HCT116 (cell line): ENCODE measurements around the gene ADAT3. TPM values are rescaled to one million over a fixed set of nuclear protein-coding genes. Genes with fewer than 3 reads are reported as not detected.

Experiments
- ATAC-seq: fragments of 200-7000 bp; cut with Tn5 transposase; 2 replicates; pipeline ENCODE4 v1.9.1; 2020; ENCODE audit warnings: mild to moderate bottlenecking, moderate library complexity
- BruUV-seq: library from RNA; stranded (reverse); fragments of 400-500 nt; replicated peaks from 2 replicates; lab custom pipeline; 2021; lab: Mats Ljungman, UMichigan
- CTCF ChIA-PET: fragments of 300-600 bp; sonication (Branson Sonifier 250); formaldehyde crosslinking; loops from one replicate; lab custom pipeline; 2021; ENCODE audit warnings: antibody characterized with exemption; lab: Charles Lee
- POLR2A ChIA-PET: fragments of 300-600, 350-600 bp; sonication (Branson Sonifier 250); formaldehyde crosslinking; loops from one replicate; lab custom pipeline; 2021; ENCODE audit warnings: antibody characterized with exemption; lab: Charles Lee
- RAD21 ChIA-PET, 2 experiments: fragments of 300-600 bp; sonication (Branson Sonifier 250); formaldehyde crosslinking; loops; one replicate each; lab custom pipeline; 2023; ENCODE audit warnings: low total read pairs in 2 of 2; ENCODE audit not compliant: uncharacterized antibody in 2 of 2, unreplicated experiment in 2 of 2, low non-redundant PET in 1 of 2; lab: Charles Lee
- DNase-seq: peaks from one replicate; pipeline ENCODE4 v3.0.0-alpha.2; 2010; ENCODE audit warnings: low read depth, low spot score
- H2AFZ ChIP-seq: fragments of 200-600 bp; shearing (Covaris generic), sonication (generic); 2 replicates; pipeline ENCODE4 v1.6.1; 2017; ENCODE audit warnings: low read depth, mixed run types, mixed read lengths, antibody characterized with exemption, low read length; ENCODE audit not compliant: poor library complexity, severe bottlenecking
- H3K27ac ChIP-seq: 2 replicates; pipeline ENCODE4 v1.5.1; 2012; ENCODE audit warnings: low read depth, low read length
- H3K27me3 ChIP-seq: fragments of 200-600 bp; sonication (generic); 2 replicates; pipeline ENCODE4 v1.6.1; 2016; ENCODE audit warnings: mixed run types, low read length, mixed read lengths; ENCODE audit not compliant: insufficient read depth
- H3K36me3 ChIP-seq, 2 experiments: fragments of 200-500 bp in 1 of 2; fragments of 200-600 bp in 1 of 2; sonication (Bioruptor generic) in 1 of 2; sonication (generic) in 1 of 2; 2 replicates each; pipeline versions ENCODE4 v1.5.1 to v1.6.1; 2014 to 2016; ENCODE audit warnings: low read length in 2 of 2, inconsistent platforms in 1 of 2, mixed read lengths in 1 of 2, mixed run types in 1 of 2; ENCODE audit not compliant: insufficient read depth in 2 of 2, control insufficient read depth in 1 of 2
- H3K4me1 ChIP-seq, 2 experiments: fragments of 200-600 bp in 1 of 2; sonication (generic) in 1 of 2; 2 replicates each; pipeline versions ENCODE4 v1.5.1 to v1.6.1; 2012 to 2017; ENCODE audit warnings: low read length in 2 of 2, inconsistent platforms in 1 of 2, mild to moderate bottlenecking in 1 of 2, mixed read lengths in 1 of 2, mixed run types in 1 of 2, moderate library complexity in 1 of 2; ENCODE audit not compliant: insufficient read depth in 2 of 2, control insufficient read depth in 1 of 2
- H3K4me2 ChIP-seq: fragments of 200-600 bp; sonication (generic); 2 replicates; pipeline ENCODE4 v1.6.1; 2017; ENCODE audit warnings: mixed run types, low read length, mixed read lengths
- H3K4me3 ChIP-seq, 2 experiments: fragments of 200-600 bp in 1 of 2; sonication (generic) in 1 of 2; replicated peaks in 1 of 2; 2 replicates each; pipeline ENCODE4 v1.5.1; 2011 to 2016; ENCODE audit warnings: low read length in 2 of 2, control low read depth in 1 of 2, low read depth in 1 of 2, mild to moderate bottlenecking in 1 of 2, mixed read lengths in 1 of 2, mixed run types in 1 of 2
- H3K79me2 ChIP-seq: fragments of 200-600 bp; sonication (generic); 2 replicates; pipeline ENCODE4 v1.6.1; 2017; ENCODE audit warnings: mild to moderate bottlenecking, mixed run types, low read length, moderate library complexity, mixed read lengths; ENCODE audit not compliant: insufficient read depth
- H3K9ac ChIP-seq: fragments of 200-600 bp; sonication (generic); 2 replicates; pipeline ENCODE4 v1.6.1; 2016; ENCODE audit warnings: low read length, mixed read lengths
- H3K9me2 ChIP-seq: fragments of 200-600 bp; sonication (generic), shearing (Covaris generic); 2 replicates; pipeline ENCODE4 v1.6.1; 2017; ENCODE audit warnings: mixed run types, mild to moderate bottlenecking, moderate library complexity; ENCODE audit not compliant: insufficient read depth
- H3K9me3 ChIP-seq, 2 experiments: fragments of 200-500 bp in 1 of 2; fragments of 200-600 bp in 1 of 2; sonication (Bioruptor generic) in 1 of 2; sonication (generic) in 1 of 2; 2 replicates each; pipeline ENCODE4 v1.6.1; 2014 to 2017; ENCODE audit warnings: low read length in 2 of 2, mixed read lengths in 2 of 2, inconsistent platforms in 1 of 2, low read depth in 1 of 2, mild to moderate bottlenecking in 1 of 2, mixed run types in 1 of 2, moderate library complexity in 1 of 2; ENCODE audit not compliant: control insufficient read depth in 1 of 2, insufficient read depth in 1 of 2
- H4K20me1 ChIP-seq: fragments of 200-600 bp; sonication (generic), shearing (Covaris generic); 2 replicates; pipeline ENCODE4 v1.6.1; 2017; ENCODE audit warnings: mixed run types, mild to moderate bottlenecking, moderate library complexity; ENCODE audit not compliant: insufficient read depth
- EZH2phosphoT487 ChIP-seq: fragments of 200-600 bp; IDR thresholded peaks from 2 replicates; pipeline ENCODE4 v1.6.1; 2018; ENCODE audit warnings: antibody characterized with exemption, borderline replicate concordance
- REST ChIP-seq: IDR thresholded peaks from 2 replicates; pipeline ENCODE4 v1.6.1; 2012; ENCODE audit warnings: low read depth
- SIN3A ChIP-seq: IDR thresholded peaks from 2 replicates; pipeline ENCODE4 v1.6.1; 2012; ENCODE audit warnings: low read depth
- SP1 ChIP-seq: IDR thresholded peaks from 2 replicates; pipeline ENCODE4 v1.6.1; 2012; ENCODE audit warnings: low read depth
- ZBTB33 ChIP-seq: IDR thresholded peaks from 2 replicates; pipeline ENCODE4 v1.6.1; 2011; ENCODE audit warnings: mild to moderate bottlenecking, low read length, moderate library complexity; ENCODE audit not compliant: insufficient replicate concordance; ENCODE audit errors: extremely low read depth
- ZFX ChIP-seq: fragments of 450-650 bp; IDR thresholded peaks from 2 replicates; pipeline ENCODE4 v1.6.1; 2017
- ZNF274 ChIP-seq: fragments of 200-500 bp; sonication (Bioruptor generic); IDR thresholded peaks from 2 replicates; pipeline ENCODE4 v1.6.1; 2014; ENCODE audit warnings: mild to moderate bottlenecking, low read depth, low read length, inconsistent platforms
- intact Hi-C: fragments of 100-400 bp; cut with micrococcal nuclease; formaldehyde crosslinking; loops from 2 replicates; pipeline ENCODE4 v1.10.0; 2022
- total RNA-seq: library from RNA; stranded (reverse); gene quantifications from one replicate; pipeline ENCODE4 v1.2.1, GENCODE V29; 2021; ENCODE audit not compliant: unreplicated experiment

ADAT3 gene
- total RNA-seq, 1 experiment from 2014 or later = 15.9 TPM

GRCh38 chr19:1905863-1906375, 720 bp downstream of the ADAT3 start:
- RAD21 ChIA-PET = no interaction called here
- CTCF ChIA-PET = interaction anchor here (1.3 kb wide), 1 partner anchor 41 kb away, joined by 6 read pairs; no protein-coding TSS in a partner anchor
- POLR2A ChIA-PET = interaction anchor here (0.6 to 1.6 kb wide), 5 partner anchors 8 to 126 kb away, joined by 3 to 5 read pairs (median 4); no protein-coding TSS in a partner anchor

More at GRCh38 chr19:1905863-1906375, 720 bp downstream of the ADAT3 start:
- intact Hi-C loops = loop anchor here (5.0 kb wide), 1 partner anchor 246 kb away; the partner anchor contains the start of gene AP3D1
- no peak for ATAC-seq
- peaks cover 53% of the 10 kb centered on the region for H3K79me2 ChIP-seq
- no peak for TF ChIP-seq REST
- TF ChIP-seq ZFX = peak; percentile 51; the same call in 1 of the 2 replicates
- no peak for TF ChIP-seq SP1
- TF ChIP-seq SIN3A = no peak
- no peak for TF ChIP-seq ZBTB33
- no peak for TF ChIP-seq EZH2phosphoT487
- TF ChIP-seq ZNF274 = no peak
- H3K9me3 ChIP-seq = no peaks in the 10 kb centered on the region
- H3K4me1 ChIP-seq = peaks cover 9 to 26% of the 10 kb centered on the region in 2 experiments; a peak in 3 of 4 replicates
- no peaks in the 10 kb centered on the region for H3K27me3 ChIP-seq
- H3K9ac ChIP-seq = peak overlapping the region; percentile 89
- H3K4me2 ChIP-seq = peak overlapping the region; percentile 99
- no peaks in the 10 kb centered on the region for H4K20me1 ChIP-seq
- no peak for DNase-seq
- no peaks in the 10 kb centered on the region for H3K9me2 ChIP-seq
- no peak overlapping the region for H2AFZ ChIP-seq
- H3K36me3 ChIP-seq = peaks cover 0 to 4% of the 10 kb centered on the region in 2 experiments; a peak in 1 of 4 replicates
- peak overlapping the region; percentile 55 to 95 for H3K4me3 ChIP-seq
- TSS peak; percentile 76 for BruUV-seq
- H3K27ac ChIP-seq = peak overlapping the region; percentile 85
